Vagina (tissue), 2 donors: ENCODE results near the gene PTS.

ENCODE experiments used
- POLR2A ChIP-seq, 2 donors: fragments of 450-650 bp; IDR thresholded peaks; one replicate each; pipeline ENCODE4 v1.6.1; 2017; ENCODE audit warnings: antibody characterized with exemption in 2 of 2, mild to moderate bottlenecking in 2 of 2, moderate library complexity in 2 of 2
- TF ChIP-seq, protein P1 (sequence below), 3 experiments: fragments of 450-650 bp in 2 of 3; fragments of 200-600 bp in 1 of 3; sonication (generic) in 1 of 3; IDR thresholded peaks; one replicate each; pipeline ENCODE4 v1.5.1; 2017 to 2019; ENCODE audit warnings: antibody characterized with exemption in 3 of 3, mild to moderate bottlenecking in 2 of 3, moderate library complexity in 2 of 3

DNA sequence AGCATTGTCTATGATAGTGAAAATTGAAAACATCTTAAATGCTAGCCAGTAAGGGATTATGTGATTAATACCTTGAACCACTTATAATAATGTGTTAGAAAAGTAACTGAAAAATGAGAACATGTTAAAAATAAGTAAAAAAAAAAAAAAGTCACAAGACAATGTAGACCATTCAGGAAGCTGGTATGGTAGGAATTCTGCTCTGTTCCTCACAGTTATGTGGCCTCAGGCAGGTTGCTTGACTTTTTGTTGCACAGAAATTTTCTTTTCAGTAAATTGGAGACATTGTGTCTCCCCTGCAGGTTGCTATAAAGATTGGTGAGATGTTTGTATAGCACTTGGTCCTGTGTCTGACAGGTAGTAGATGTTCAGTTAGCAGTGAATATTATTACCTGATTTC, 51.7 kb downstream of the PTS start:
- TF ChIP-seq, protein P1, sequence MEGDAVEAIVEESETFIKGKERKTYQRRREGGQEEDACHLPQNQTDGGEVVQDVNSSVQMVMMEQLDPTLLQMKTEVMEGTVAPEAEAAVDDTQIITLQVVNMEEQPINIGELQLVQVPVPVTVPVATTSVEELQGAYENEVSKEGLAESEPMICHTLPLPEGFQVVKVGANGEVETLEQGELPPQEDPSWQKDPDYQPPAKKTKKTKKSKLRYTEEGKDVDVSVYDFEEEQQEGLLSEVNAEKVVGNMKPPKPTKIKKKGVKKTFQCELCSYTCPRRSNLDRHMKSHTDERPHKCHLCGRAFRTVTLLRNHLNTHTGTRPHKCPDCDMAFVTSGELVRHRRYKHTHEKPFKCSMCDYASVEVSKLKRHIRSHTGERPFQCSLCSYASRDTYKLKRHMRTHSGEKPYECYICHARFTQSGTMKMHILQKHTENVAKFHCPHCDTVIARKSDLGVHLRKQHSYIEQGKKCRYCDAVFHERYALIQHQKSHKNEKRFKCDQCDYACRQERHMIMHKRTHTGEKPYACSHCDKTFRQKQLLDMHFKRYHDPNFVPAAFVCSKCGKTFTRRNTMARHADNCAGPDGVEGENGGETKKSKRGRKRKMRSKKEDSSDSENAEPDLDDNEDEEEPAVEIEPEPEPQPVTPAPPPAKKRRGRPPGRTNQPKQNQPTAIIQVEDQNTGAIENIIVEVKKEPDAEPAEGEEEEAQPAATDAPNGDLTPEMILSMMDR (IDR thresholded peaks at IDR 0.05) = no peak
- TF ChIP-seq POLR2A (IDR thresholded peaks at IDR 0.05) = no peak
